AG10803 (cell line): Measurements from ENCODE around the gene PHLPP1.

Source experiments
- DNase-seq: peaks from one replicate; pipeline ENCODE4 v3.0.0; 2010; ENCODE audit warnings: low read depth
- H3K4me3 ChIP-seq: 2 replicates; pipeline ENCODE4 v1.5.1; 2011; ENCODE audit warnings: mild to moderate bottlenecking, low read length, control low read depth
- TF ChIP-seq, protein P1 (sequence below): conservative IDR thresholded peaks from 2 replicates; pipeline ENCODE4 v1.5.1; 2011; ENCODE audit warnings: mild to moderate bottlenecking, low read length, control low read depth, inconsistent platforms

PHLPP1 gene

DNA sequence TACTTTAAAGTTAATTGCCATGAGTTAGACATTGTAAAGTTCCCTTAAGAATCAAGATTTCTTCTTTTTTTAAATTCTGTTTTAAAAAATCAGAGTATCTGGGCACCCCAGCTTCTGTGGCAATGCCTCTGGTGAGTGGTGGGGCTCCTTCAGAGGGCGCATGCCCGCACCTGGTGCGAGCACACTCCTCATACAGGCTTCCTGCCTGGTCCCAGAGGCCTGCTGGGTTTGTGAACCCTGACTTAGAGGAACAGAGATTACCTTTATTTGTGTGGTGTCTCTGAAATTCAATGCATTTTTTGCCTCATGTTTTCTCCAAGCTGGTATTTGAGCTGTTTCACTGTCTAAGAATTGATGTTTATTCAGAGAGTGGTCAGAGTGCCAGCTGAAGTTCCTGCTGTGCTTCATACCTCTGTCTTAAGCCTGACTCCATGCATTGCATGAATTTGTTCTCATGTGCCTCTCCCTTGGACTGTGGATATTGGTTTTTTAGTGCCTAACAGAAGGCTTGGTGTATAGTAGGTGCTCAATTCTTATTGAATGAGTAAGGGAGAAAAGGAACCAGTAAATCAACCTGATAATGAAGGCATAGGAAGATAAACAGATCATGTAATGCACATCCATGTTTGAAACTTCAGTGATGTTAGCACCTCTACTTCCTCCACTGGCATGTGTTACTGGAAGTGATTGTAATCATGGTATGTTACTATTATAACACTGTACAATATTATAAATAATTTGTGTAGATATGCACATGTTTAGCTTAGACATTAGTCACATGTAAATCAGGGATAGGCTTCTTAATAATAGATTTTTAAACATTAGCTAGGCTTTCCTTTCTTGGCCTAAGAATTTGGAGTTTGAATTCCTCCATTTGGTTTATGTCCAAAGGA, 29.0 kb downstream of the PHLPP1 start:
- TF ChIP-seq, protein P1, sequence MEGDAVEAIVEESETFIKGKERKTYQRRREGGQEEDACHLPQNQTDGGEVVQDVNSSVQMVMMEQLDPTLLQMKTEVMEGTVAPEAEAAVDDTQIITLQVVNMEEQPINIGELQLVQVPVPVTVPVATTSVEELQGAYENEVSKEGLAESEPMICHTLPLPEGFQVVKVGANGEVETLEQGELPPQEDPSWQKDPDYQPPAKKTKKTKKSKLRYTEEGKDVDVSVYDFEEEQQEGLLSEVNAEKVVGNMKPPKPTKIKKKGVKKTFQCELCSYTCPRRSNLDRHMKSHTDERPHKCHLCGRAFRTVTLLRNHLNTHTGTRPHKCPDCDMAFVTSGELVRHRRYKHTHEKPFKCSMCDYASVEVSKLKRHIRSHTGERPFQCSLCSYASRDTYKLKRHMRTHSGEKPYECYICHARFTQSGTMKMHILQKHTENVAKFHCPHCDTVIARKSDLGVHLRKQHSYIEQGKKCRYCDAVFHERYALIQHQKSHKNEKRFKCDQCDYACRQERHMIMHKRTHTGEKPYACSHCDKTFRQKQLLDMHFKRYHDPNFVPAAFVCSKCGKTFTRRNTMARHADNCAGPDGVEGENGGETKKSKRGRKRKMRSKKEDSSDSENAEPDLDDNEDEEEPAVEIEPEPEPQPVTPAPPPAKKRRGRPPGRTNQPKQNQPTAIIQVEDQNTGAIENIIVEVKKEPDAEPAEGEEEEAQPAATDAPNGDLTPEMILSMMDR, result no peak
- peak; percentile 5 for DNase-seq
- H3K4me3 ChIP-seq, result no peak overlapping the region

- no peak for DNase-seq
- H3K4me3 ChIP-seq, result no peak overlapping the region
- TF ChIP-seq, protein P1, result no peak
These were observed 29.9 kb downstream of the PHLPP1 start for GRCh38 chr18:62745089-62745751.

DNA sequence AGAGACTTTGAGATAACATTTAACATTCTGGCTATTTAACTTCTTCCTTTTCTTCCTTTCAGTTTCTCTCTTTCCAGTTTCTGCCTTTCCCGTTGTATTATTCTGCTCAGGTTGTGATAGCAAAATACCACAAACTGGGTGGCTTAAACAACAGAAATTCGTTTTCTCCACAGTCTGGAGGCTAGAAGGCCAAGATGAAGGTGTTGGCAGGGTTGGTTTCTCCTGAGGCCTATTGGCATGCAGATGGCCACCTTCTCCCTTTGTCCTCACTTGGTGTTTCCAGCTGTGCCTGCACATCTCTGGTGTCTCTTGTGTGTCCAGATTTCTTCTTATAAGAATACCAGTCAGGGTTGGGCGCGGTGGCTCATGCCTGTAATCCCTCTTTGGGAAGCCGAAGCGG, 34.0 kb downstream of the PHLPP1 start:
- no peak for DNase-seq
- TF ChIP-seq, protein P1, result no peak
- no peak overlapping the region for H3K4me3 ChIP-seq

- no peak overlapping the region for H3K4me3 ChIP-seq
- TF ChIP-seq, protein P1, result no peak
- DNase-seq, result peak; percentile 6
These were observed 36.0 kb downstream of the PHLPP1 start for GRCh38 chr18:62751341-62751821.

- DNase-seq, result no peak
- no peak overlapping the region for H3K4me3 ChIP-seq
These were observed 36.6 kb downstream of the PHLPP1 start for GRCh38 chr18:62751977-62752376.

DNA sequence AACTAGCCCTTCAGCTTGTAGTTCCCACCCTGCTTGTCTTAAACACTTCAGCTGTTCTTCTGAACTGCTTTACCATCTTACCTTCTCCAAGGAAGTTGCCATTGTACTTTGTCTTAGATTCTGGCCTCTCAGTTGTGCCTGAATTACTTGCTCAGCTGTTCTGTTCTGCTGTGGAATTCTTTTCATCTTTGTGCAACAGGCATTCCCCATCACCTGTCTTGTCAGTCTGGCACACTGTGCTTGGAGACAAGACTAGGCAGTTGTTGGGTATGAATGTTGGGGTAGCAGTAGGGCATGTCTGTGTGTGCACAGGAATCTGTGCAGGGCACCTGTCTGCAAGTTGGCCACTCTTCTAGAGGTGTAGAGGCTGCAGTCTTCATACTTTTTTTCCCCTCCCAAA, 38.7 kb downstream of the PHLPP1 start:
- H3K4me3 ChIP-seq, result no peak overlapping the region
- TF ChIP-seq, protein P1, result no peak
- no peak for DNase-seq

More at GRCh38 chr18:62751977-62752376, 36.6 kb downstream of the PHLPP1 start:
- TF ChIP-seq, protein P1, result no peak

GRCh38 chr18:62755454-62755853, 40.1 kb downstream of the PHLPP1 start:
- TF ChIP-seq, protein P1, result no peak
- no peak for DNase-seq
- no peak overlapping the region for H3K4me3 ChIP-seq
